Activated gamma-delta T cell treated with Interleukin-2 at 50 U/mL for 16 hours (primary cell): ENCODE data around the gene IGSF5.
"Not testable (repeated sequence)": the region's sequence is repeated elsewhere in the genome, so short reads cannot be mapped to it uniquely, and the experiment has no call there.

ENCODE experiments used
- DNase-seq: peaks from one replicate; pipeline ENCODE4 v3.0.0-alpha.2; 2020

The IGSF5 gene

DNA sequence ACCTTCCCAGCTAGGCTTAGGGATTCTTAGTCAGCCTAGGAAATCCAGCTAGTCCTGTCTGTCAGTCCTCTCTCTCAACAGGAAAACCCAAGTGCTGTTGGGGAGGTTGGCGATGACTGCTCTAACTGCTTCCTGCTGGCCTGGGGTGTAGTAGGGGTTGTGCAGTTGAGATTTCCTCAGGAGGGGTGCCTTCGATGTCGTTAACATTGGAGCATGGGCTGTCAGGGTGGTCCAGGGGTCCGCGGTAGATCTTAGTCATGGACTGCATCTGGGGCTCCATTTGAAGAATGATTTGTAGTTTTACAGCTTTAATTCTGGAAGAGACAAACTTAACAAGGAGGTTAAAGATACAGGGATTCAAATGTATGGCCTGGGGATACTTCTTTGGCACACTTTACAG, 5.5 kb upstream of the IGSF5 start:
- DNase-seq, result not testable (repeated sequence)

- not testable (repeated sequence) for DNase-seq
Observed at GRCh38 chr21:39742561-39742960, 2.4 kb upstream of the IGSF5 start.

- DNase-seq, result not testable (repeated sequence)
Observed at GRCh38 chr21:39745332-39745731, 349 bp downstream of the IGSF5 start.

GRCh38 chr21:39750670-39751069, 5.7 kb downstream of the IGSF5 start:
- no peak for DNase-seq

DNA sequence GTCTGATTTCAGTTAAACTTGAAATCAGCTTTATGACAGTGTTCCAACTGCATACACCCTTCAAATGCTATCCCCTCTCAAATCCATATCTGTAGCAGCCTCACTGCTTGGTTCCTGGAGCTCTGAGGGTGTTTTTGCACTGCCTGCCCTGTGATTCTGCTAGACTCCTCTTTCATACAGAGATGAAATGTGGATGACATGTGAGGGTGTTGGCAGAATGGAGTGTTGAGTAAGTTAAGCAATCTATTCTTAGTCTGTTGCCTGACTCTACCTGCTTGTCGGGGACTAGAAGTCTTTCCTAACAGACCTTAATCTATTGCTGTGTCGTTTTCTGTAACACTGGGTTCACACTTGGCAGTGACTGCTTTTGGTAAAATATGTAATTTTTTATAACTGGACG, 9.8 kb downstream of the IGSF5 start:
- DNase-seq, result no peak

GRCh38 chr21:39756285-39756684, 11.3 kb downstream of the IGSF5 start:
- DNase-seq, result no peak

DNA sequence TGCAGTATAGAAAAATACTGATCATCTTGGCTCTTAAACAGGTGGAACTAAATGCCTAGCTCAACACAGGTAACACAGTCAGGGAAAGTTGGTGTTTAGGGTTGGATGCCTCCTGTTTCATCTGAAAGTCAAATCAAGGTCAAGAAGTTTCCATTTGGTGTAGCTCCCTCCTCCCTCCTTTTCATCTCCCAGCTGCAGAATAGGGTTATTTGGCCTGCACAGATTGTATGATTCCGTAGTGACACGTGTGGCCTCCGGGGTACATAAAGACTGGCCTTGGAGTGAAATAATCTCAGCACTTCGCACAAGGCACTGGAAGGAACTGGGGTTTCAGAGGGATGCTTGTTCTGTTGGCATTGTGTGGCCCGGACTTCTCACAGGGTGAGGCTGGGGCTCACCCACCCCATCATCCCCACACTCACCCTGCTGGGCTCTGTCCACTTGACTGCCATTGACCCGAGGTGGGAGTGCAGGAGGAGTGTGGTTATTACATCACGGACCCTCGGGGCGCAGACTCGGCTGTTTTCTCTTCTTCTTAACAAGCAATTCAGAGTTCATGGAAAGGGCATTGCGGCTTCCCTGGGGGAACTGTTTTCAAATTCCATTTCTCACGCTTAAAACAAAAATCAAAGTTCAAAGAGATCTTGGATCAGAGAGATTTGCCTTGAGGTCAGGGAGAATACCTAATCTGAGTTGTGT, 18.4 kb downstream of the IGSF5 start:
- DNase-seq, result no peak

DNA sequence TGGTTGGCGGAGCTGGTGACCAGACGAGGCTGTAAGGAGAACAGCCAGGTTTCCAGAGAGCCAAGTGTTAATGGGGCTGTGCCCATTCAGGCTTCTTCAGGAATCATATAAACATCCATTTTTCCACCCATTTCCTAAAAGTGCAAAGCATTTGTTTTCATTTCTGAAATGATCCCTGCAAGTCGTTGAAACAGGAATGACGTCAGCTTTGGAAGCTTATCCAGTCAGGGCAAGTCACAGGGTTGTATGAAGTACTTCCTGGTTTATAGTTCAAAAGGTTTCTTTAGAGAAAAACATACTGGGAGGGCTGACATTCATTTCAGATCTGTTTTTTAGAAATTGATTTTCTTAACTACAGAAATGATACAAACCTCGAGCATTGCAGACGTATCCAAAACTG, 29.2 kb downstream of the IGSF5 start:
- no peak for DNase-seq

- DNase-seq, result no peak
Observed at GRCh38 chr21:39775816-39776215, 30.8 kb downstream of the IGSF5 start.

DNA sequence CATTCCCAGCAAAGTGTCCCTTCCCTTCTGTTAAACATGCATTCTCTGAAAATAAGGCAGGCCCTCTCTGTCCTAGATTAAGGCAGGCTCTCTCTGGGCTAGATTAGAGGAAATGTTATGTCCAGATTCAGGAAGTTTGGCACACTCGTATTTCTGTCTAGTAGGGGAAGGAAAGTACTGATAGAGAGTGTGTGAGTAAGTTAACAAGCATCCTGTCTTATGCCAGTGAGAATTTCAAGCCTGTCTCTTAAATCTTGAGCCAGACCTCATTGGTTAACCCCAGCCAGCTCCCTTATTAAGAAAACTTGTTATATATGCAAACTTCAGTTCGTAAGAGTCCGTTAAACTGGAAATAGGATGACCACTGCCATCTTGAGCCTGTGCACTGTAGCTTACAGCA, 31.6 kb downstream of the IGSF5 start:
- DNase-seq, result no peak

DNA sequence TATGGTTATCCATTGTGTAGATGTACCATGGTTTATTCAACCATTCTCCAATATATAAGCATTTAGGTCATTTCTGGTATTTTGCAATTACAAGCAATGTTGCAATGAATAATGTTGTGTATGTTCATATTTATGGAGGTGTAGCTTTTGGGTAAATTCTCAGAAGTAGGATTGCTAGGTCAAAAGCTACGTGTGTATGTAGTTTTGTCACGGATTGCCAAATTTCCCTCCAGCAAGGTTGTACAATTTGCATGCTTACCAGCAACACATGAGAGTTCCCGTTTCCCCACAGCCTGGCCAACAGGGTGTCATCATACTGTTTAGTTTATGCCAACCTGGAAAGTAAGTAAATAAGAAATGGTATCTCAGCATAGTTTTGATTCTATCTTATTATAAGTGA, 36.3 kb downstream of the IGSF5 start:
- no peak for DNase-seq

GRCh38 chr21:39788383-39788782, 43.4 kb downstream of the IGSF5 start:
- DNase-seq, result no peak

- DNase-seq, result no peak
Observed at GRCh38 chr21:39796466-39796865, 51.5 kb downstream of the IGSF5 start.

DNA sequence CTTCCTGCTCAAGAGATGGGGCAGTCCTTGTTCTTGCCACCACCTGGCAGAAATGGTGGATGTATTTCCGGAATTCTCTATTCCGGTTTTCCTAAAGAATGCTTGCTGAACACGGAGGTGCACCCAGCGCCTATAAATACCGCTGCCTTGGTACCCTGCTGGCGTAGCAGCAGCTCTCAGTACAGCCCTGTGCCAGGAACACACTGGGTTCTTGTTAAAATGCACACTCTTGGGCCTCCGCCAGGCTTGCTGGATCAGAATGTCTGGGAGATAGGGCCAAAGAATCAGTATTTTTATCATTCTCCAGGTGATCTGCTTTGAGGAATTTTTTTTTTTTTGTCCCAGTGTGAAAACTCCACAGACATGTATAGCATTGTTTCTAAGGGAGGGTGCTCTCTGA, 54.2 kb downstream of the IGSF5 start:
- DNase-seq, result no peak

GRCh38 chr21:39800311-39800710, 55.3 kb downstream of the IGSF5 start:
- DNase-seq, result no peak

DNA sequence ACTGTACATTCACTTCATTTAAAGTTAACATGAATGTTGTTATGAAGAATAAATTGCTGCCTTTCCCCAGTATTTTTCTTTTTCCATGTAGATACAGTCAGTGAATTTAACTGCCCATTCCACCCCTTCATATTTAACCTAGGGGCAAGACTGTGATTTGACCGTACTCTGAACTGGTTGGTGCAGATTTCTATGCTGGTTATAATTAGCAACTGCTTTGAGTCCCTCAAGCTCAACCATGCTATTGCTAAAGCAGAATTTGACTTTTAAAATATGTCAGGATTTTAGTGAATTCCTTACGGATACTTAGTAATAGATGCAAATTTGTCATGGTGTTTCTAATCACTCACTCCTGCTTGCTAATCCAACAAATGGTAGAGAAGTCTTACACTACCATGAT, 57.2 kb downstream of the IGSF5 start:
- no peak for DNase-seq

- no peak for DNase-seq
Observed at GRCh38 chr21:39803393-39803792, 58.4 kb downstream of the IGSF5 start.

DNA sequence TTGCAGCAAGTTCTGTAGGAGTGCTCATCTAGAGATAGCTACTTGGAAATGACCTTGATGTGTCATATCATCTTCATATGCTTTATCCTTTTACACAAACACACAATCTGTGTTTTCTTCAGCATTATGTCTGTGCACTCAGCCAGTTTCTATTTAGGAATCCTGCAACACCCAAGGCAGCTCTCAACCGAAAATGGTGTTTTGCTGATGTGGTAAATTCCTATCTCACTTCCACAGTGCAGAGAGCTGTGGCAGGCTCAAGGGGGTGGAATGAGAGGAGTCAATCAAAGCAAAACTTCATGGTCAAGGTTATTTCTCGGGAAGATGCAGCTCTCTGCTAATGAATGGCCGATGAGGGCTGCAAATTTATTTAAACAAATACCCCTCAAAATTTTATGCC, 59.3 kb downstream of the IGSF5 start:
- DNase-seq, result no peak

- DNase-seq, result no peak
Observed at GRCh38 chr21:39805983-39806382, 61.0 kb downstream of the IGSF5 start.

DNA sequence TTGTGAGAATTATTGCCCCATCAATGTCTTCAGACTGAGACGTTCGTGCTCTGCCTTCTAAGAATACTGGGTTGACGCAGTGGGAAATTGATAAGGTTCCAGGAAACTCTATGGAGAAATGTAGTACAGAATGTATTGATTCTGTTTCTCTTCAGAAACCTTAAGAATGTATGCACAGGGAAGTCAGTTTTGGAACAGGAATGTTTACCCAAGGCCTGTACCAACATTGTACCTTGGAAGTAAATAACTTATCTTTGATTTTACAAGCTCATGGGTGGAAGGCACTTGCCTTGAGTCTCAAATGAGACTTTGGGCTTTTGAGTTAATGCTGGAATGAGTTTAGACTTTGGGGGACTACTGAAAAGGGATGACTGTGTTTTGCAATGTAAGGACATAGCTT, 62.8 kb downstream of the IGSF5 start:
- DNase-seq, result no peak

DNA sequence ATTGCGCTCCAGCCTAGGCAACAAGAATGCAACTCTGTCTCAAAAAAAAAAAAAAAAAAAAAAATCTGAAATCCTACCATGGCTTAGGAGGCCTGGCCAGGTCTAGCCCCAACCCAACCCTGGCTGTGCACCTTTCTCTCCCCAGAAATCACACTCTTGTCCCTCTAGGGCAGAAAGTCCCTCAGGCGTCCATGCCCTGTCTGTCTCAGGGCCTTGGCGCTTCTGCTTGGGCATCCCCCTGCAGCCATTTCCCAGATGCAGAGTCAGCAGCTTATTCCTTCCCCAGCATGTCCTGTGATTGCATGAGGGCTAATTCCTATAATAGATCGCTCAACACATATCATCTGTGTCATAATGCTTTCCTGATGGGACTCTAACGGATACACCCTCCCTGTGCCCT, 65.0 kb downstream of the IGSF5 start:
- no peak for DNase-seq

DNA sequence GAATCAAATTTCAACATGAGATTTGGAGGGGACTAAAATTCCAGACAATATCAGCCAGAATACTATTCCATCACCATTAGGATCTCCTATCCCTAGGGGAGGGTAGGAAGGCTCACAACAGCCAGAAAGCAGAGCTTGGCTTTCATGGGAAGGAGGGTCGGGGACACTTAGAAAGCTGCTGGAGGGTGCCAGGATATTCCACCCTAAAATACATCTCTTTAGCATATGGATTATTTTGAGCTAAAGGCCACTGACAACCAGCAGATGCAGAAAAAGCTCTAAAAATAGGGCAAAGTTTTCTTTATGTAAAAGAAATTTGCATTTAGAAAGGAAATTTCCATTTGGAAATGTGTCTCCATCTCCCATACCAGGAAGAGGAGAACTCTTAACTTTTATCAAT, 68.0 kb downstream of the IGSF5 start:
- DNase-seq, result no peak

- no peak for DNase-seq
Observed at GRCh38 chr21:39818557-39818956, 73.6 kb downstream of the IGSF5 start.

GRCh38 chr21:39822042-39822441, 77.1 kb downstream of the IGSF5 start:
- DNase-seq, result no peak

DNA sequence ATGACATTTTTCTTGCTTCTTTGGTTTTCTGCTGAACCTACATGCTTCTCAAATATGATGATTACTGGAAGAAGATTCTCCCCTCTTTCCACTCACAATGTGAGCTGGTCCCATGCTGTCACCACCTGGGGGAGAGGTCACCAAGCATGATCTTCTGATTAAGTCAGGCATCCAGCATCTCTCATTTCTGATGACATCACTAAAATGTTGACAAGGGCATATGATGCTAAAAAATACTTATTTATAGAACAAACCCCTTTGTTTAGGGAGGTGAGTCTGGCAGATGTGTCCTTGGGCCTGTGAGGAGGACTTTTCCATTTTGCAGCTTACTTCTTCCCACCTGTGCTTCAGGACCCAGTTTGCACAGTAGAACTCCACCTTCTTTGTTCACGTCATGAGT, 80.3 kb downstream of the IGSF5 start:
- no peak for DNase-seq

- DNase-seq, result no peak
Observed at GRCh38 chr21:39834543-39834942, 89.6 kb downstream of the IGSF5 start.
